Measurements from ENCODE around the gene ANKRD31.

The ANKRD31 gene

GRCh38 chr5:75034137-75034739 lies 202.4 kb downstream of the ANKRD31 start:
- no peak for DNase-seq (ENCODE audit: low read depth, low spot score)

GRCh38 chr5:75031366-75031765 lies 205.3 kb downstream of the ANKRD31 start:
- DNase-seq (ENCODE audit: low read depth, low spot score), result no peak

- no peak for DNase-seq (ENCODE audit: low read depth, low spot score)
These were observed 208.6 kb downstream of the ANKRD31 start for GRCh38 chr5:75028090-75028489.

GRCh38 chr5:75023368-75024159 lies 213.1 kb downstream of the ANKRD31 start:
- no peak for DNase-seq (ENCODE audit: low read depth, low spot score)

GRCh38 chr5:75021800-75022199 lies 214.9 kb downstream of the ANKRD31 start:
- no peak for DNase-seq (ENCODE audit: low read depth, low spot score)

- no peak for DNase-seq (ENCODE audit: low read depth, low spot score)
These were observed 215.5 kb downstream of the ANKRD31 start for GRCh38 chr5:75021219-75021618.

GRCh38 chr5:75020016-75020656 lies 216.5 kb downstream of the ANKRD31 start:
- DNase-seq (ENCODE audit: low read depth, low spot score), result no peak

- DNase-seq (ENCODE audit: low read depth, low spot score), result no peak
These were observed 217.7 kb downstream of the ANKRD31 start for GRCh38 chr5:75018805-75019587.
